Breast epithelium (tissue), 3 donors: ENCODE results near the gene EGLN3.

ENCODE experiments used
- POLR2A ChIP-seq: fragments of 450-650 bp; IDR thresholded peaks from one replicate; pipeline ENCODE4 v1.6.1; 2016; ENCODE audit warnings: antibody characterized with exemption, mild to moderate bottlenecking, moderate library complexity
- TF ChIP-seq, protein P1 (sequence below), 3 donors: fragments of 450-650 bp; IDR thresholded peaks; one replicate each; pipeline ENCODE4 v1.5.1; 2016 to 2017; ENCODE audit warnings: antibody characterized with exemption in 3 of 3, mild to moderate bottlenecking in 3 of 3, moderate library complexity in 3 of 3

DNA sequence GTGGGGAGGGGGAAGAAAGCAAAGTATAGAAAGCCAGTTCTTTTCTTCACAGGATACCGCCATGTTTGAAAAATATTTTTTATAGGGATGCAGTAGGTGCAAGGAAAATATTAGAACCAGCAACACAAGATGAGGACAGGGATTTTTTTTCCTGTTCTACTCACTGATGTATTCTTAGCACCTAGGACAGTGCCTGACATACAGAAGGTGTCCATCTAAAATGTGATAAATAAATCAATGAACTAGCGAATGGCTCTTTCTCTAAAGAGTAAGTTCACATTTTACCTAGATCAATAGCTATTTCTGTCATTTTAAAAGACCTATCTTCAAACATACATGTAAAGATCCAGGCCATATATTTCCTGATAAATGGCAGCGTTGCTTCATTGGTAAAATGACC is 18.8 kb downstream of the EGLN3 start:
- no peak for TF ChIP-seq POLR2A
- TF ChIP-seq, protein P1, sequence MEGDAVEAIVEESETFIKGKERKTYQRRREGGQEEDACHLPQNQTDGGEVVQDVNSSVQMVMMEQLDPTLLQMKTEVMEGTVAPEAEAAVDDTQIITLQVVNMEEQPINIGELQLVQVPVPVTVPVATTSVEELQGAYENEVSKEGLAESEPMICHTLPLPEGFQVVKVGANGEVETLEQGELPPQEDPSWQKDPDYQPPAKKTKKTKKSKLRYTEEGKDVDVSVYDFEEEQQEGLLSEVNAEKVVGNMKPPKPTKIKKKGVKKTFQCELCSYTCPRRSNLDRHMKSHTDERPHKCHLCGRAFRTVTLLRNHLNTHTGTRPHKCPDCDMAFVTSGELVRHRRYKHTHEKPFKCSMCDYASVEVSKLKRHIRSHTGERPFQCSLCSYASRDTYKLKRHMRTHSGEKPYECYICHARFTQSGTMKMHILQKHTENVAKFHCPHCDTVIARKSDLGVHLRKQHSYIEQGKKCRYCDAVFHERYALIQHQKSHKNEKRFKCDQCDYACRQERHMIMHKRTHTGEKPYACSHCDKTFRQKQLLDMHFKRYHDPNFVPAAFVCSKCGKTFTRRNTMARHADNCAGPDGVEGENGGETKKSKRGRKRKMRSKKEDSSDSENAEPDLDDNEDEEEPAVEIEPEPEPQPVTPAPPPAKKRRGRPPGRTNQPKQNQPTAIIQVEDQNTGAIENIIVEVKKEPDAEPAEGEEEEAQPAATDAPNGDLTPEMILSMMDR (IDR thresholded peaks at IDR 0.05) = no peak
